HG03457 (cell line): Measurements from ENCODE around the gene CLC.
"Not testable (repeated sequence)": the region's sequence is repeated elsewhere in the genome, so short reads cannot be mapped to it uniquely, and the experiment has no call there.

Experiments
- ATAC-seq: cut with Tn5 transposase; IDR thresholded peaks from one replicate; pipeline ENCODE4 v1.9.1; 2021; ENCODE audit warnings: moderate number of reproducible peaks; ENCODE audit not compliant: unreplicated experiment

Gene CLC

GRCh38 chr19:39731685-39732084 is 6.1 kb downstream of the CLC start:
- no peak for ATAC-seq

GRCh38 chr19:39729594-39729993 is 8.2 kb downstream of the CLC start:
- ATAC-seq = no peak

GRCh38 chr19:39728040-39728439 is 9.8 kb downstream of the CLC start:
- no peak for ATAC-seq

DNA sequence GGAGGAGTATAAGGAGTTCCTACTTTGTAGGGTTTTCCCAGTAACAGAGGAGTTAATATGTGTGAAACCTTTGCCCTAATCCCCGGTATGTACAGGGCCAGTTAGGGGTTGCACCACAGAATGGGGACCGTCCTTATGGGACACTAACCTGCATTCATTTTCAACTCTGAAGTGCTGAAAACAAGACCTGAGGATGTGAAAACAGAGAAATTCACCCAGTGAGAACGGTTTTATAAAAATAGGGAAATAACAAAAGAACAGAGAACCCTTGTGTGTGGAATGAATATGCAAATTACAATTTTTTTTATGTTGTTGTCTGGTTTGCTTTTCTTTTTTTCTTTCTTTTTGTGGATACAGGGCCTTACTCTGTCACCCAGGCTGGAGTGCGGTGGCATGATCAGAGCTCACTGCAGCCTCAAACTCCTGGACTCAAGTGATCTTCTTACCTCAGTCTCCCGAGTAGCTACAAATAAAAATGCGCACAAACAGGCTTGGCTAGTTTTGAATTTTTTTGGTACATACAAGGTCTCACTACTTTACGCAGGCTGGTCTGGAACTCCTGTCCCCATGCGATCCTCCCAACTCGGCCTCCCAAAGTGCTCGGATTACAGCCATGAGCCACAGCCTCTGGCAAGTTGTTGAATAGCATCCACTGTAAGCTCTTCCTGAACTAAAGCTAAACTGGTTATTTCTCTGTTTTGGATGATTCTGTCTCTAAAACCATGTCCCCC is 10.6 kb downstream of the CLC start:
- ATAC-seq = no peak

GRCh38 chr19:39725995-39726394 is 11.8 kb downstream of the CLC start:
- ATAC-seq = no peak

DNA sequence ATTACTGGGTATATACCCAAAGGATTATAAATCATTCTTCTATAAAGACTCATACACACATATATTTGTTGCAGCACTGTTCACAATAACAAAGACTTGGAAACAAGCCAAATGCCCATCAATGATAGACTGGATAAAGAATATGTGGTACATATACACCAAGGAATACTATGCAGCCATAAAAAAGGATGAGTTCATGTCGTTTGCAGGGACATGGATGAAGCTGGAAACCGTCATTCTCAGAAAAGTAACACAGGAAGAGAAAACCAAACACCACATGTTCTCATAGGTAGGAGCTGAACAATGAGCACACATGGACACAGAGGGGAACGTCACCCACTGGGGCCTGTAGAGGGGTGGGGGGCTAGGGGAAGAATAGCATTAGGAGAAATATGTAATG is 17.7 kb downstream of the CLC start:
- ATAC-seq = not testable (repeated sequence)

- ATAC-seq = no peak
Observed at GRCh38 chr19:39710333-39710890, 27.4 kb downstream of the CLC start.

DNA sequence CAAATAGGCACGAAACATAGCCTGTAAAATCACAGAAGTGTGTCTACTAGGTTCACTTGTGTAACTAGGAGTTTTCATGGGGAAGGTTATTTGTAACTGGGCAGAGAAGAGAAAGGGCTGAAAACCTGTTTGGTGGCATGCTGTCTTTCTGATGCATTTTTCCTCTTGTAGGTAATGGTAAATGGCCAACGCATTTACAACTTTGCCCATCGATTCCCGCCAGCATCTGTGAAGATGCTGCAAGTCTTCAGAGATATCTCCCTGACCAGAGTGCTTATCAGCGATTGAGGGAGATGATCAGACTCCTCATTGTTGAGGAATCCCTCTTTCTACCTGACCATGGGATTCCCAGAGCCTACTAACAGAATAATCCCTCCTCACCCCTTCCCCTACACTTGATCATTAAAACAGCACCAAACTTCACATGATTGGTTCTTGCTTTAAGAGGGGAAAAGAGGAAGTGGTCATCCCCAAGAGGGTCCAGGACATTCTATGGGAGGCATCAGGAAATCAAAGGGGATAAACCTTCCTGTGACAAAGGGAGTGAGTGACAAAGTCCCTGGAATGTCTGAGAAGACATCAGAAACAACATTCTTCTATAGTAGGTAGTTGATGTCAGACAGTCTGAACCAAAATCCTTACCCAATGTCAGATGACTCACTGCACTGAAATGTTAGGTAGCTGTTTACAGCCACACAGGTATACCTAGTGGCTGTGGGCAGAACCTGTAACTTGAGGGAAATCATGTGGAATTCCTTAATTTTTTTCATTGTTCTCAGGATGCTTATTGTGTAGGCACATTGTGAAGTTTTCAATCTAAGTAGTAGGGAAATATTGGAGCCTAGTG is 28.6 kb downstream of the CLC start:
- no peak for ATAC-seq

- no peak for ATAC-seq
Observed at GRCh38 chr19:39708594-39708993, 29.2 kb downstream of the CLC start.

DNA sequence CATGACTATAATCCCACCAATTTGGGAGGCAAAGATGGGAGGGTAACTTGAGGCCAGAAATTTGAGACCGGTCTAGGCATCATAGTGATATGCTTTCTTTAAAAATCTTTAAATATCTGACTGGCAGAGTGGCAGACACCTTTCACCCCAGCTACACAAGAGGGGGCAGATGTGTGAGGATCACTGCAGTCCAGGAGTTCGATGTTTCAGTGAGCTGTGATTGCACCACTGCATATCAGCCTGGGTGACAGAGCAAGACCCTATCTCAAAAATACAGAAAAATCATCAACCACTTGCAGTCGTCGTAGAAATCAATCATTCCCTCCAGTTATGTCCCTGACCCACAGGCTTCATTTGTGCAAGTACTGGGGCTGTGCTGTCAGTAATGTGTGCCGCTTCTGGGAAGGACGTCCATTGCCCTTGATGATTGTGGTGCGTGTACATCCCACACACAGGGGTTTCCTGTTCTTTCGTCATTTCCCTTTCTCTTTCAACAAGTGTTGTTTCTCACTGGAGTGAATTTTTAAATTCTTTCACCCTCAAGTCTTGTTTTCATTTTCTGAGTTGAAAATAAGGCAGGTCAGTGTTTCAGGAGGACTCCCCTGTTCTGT is 32.1 kb downstream of the CLC start:
- ATAC-seq = no peak

- ATAC-seq = no peak
Observed at GRCh38 chr19:39704181-39705044, 33.4 kb downstream of the CLC start, which contains the start of gene LGALS14. LGALS14 (plus strand) TSS chr19:39704481; CDS start chr19:39704529, 48 bp downstream.

DNA sequence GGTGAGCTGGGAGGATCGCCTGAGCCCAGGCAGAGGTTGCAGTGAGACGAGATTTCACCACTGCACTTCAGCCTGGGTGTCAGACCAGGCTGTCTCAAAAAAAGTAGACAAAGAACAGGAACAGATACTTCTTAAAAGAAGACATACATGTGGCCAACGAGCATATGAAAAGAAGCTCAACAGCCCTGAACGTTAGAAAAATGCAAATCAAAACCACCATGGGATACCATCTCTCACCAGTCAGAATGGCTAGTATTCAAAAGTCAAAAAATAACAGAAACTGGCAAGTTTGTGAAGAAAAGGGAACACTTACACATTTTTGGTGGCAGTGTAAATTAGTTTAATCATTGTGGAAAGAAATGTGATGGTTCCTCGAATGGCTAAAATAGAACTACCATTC is 36.5 kb downstream of the CLC start:
- no peak for ATAC-seq

DNA sequence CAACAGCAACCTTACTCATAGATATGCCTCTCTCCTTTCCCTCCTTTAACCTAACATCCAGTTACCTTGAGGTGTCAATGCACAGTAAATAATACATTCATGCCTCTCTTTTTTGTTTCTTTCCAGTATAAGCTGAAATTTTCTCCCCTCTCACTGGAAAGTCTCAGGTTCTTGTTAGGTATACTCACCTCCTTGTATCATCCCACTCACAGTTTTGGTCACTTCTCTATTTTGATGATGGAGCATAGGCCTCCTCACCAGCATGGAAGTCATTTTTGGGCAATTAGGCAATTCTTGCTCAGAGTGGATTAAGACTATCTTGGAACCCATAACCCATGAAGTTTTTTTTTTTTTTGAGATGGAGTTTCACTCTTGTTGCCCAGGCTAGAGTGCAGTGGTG is 39.3 kb downstream of the CLC start:
- no peak for ATAC-seq

DNA sequence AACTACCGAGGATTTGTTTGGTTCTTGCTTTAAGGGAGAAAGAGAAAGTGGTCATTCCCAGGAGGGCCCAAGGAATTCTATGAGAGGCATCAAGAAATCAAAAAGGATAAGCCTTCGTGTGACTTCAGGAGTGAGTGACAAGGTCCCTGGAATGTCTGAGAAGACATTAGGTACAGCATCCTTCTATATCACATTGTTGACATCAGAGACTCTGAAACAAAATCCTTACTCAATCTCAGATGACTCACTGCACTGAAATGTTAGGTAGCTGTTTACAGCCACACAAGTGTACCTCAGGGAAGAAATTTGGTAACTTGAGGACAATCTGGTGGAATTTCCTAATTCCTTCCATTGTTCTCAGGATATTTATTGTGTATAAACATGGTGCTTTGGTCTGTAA is 41.4 kb downstream of the CLC start:
- ATAC-seq = no peak

DNA sequence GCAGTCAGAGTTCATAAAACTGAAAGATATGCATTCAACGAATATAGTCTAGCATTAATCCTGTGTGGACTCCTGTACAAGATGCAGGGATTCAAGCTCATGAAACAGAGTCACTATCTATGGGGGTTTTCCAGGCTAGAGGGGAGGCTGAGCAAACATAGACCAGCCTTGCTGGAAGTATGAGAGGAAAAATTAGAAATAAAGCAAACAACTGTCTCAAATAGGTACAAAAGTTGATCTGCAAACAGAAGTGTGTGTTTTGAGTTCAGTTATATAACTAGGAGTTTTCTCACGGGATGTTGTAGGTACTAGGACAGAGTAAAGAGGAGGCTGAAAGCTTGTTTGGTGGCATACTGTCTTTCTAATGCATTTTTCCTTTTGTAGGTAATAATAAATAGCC is 42.1 kb downstream of the CLC start:
- ATAC-seq = no peak

DNA sequence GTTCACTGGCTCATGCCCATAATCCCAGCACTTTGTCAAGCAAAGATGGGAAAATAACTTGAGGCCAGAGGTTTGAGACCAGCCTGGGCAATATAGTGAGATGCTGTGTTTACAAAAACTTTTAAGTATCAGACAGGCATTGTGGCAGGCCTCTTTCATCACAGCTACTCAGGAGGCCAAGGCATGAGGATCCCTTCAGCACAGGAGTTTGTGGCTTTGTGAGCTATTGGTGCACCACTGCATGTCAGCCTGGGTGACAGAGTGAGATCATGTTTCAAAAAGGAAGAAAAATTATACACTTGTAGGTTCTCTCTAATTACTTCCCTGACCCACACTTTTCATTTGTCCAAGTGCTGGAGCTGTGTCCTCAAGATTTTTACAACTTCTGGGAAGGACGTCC is 45.0 kb downstream of the CLC start:
- no peak for ATAC-seq

DNA sequence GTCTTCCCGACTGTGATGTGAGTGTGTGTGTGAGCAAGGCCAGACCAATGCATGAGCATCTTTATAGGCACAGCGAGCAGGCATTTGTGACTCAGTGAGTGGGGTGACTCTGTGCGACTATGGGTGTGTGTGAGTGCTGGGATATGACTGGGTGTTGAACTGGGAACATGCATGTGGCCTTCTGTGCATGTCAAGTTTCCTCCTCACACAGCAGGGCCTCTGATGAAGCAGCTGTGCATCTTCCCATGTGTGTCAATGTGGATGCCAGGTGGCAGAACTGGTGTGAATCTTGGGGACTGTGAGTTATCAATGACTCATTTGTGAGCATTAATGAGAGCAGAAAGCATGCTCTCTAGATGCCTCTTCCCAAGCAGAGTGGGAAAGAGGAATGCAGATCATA is 45.7 kb downstream of the CLC start:
- ATAC-seq = no peak

DNA sequence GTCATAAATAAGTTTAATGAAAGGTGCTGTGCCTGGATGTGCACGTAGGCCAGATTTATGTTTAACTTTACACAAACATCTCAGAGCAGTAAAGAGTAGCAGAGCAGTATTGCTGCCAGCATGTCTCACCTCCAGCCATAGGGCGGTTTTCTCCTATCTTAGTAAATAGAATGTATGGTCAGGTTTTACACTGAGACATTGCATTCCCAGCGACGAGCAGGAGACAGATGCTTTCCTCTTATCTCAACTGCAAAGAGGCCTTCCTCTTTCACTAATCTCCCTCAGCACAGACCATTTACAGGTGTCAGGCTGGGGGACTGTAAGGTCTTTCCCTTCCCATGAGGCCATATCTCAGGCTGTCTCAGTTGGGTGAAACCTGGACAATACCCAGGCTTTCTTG is 49.2 kb downstream of the CLC start:
- not testable (repeated sequence) for ATAC-seq

- no peak for ATAC-seq
Observed at GRCh38 chr19:39686739-39687138, 51.1 kb downstream of the CLC start.

- ATAC-seq = no peak
Observed at GRCh38 chr19:39684267-39684666, 53.6 kb downstream of the CLC start.

DNA sequence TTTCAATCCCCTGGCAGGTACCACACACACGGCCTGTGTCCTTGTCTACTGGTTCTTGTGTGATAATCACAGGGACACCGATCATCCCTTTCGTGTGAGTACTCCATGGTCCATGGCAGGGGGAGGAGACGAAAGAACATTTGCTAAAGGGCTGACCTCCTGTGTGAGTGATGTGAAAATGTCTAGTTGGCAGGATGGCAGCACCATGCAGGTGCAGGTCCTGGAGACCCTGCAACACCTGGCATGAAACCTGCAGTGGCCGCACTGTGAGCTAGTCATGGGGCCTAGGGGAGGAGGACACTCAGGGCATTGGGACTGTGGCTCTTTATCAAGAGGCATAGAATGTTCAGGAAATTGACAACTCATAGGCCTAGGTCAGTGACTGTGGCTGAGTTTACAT is 56.4 kb downstream of the CLC start:
- no peak for ATAC-seq
